Lower lobe of right lung (tissue), 2 donors: ENCODE measurements around the gene PCSK6. TPM values are rescaled to one million over a fixed set of nuclear protein-coding genes. Genes with fewer than 3 reads are reported as not detected.
A peak's percentile ranks its signal among the peaks of the same experiment; 100 is the strongest.

Experiments
- ATAC-seq, 2 donors: fragments of 200-7000 bp; cut with Tn5 transposase; one replicate each; pipeline ENCODE4 v1.9.1; 2020 to 2022; ENCODE audit warnings: mild to moderate bottlenecking in 2 of 2, moderate library complexity in 2 of 2
- DNase-seq: peaks from one replicate; pipeline ENCODE4 v3.0.0-alpha.2; 2020
- H3K27ac ChIP-seq: fragments of 200-600 bp; one replicate; pipeline ENCODE4 v1.8.0; 2022
- H3K27me3 ChIP-seq: fragments of 200-600 bp; one replicate; pipeline ENCODE4 v1.8.0; 2022; ENCODE audit warnings: low read depth
- H3K36me3 ChIP-seq: fragments of 200-600 bp; one replicate; pipeline ENCODE4 v1.8.0; 2022; ENCODE audit warnings: mild to moderate bottlenecking
- H3K4me1 ChIP-seq: fragments of 200-600 bp; one replicate; pipeline ENCODE4 v1.8.0; 2022
- H3K4me3 ChIP-seq: fragments of 200-600 bp; one replicate; pipeline ENCODE4 v1.8.0; 2022; ENCODE audit warnings: mild to moderate bottlenecking
- H3K9me3 ChIP-seq: fragments of 200-600 bp; one replicate; pipeline ENCODE4 v1.8.0; 2022
- intact Hi-C: fragments of 100-400 bp; cut with DNase I; formaldehyde crosslinking; loops from one replicate; pipeline ENCODE4 v1.11.0; 2022
- total RNA-seq: library from RNA; stranded (reverse); fragmentation: NEBNext Ultra II Directional; extraction: Animal tissue kit (Norgen Biotek cat#: 25700); gene quantifications from one replicate; pipeline ENCODE4 v1.2.1, GENCODE V29; 2021
- TF ChIP-seq, protein P1 (sequence below): fragments of 200-600 bp; IDR thresholded peaks from one replicate; pipeline ENCODE4 v1.8.0; 2022; ENCODE audit warnings: antibody characterized with exemption, mild to moderate bottlenecking
- donor health status: DM: no; HTN: yes; CAD: no; lungs with severe emphysema.

Gene PCSK6
- total RNA-seq, 1 donor from 2014 or later, result 12.3 TPM

DNA sequence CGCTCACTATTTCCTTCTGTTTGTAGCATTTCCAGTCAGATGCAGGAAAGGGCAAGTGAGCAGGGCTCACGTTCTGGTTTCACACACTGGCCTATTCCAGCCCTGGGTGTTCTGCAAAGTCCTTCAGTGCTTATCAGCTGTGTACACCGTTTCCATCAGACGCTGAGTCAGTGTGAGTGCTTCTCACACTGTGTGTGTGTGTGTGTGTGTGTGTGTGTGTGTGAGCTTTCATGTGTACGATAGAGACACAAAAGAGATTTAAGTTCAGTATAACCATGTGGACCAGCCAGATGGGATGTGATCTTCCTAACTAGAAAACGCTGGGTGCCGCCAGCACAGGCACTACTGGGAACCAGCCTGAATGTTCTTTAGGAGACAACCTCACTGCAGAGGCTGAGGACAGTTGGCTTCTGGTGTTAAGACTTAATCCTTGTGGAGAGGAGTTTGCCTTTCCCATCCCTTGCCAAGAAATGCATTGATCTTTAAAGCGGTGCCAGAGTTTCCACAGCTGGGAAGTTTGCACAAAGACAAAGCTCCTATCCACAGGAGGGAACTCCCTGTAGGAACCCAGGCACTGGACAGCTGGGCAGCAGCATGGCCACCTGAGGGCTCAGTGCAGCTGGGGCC lies 233.8 kb downstream of the PCSK6 start:
- Histone ChIP-seq H3K27ac (no peak overlapping the region), H3K9me3 (no peaks in the 10 kb centered on the region), H3K27me3 (no peaks in the 10 kb centered on the region), H3K4me3 (no peak overlapping the region), H3K4me1 (peaks cover 18% of the 10 kb centered on the region), H3K36me3 (no peaks in the 10 kb centered on the region)
- TF ChIP-seq, protein P1, sequence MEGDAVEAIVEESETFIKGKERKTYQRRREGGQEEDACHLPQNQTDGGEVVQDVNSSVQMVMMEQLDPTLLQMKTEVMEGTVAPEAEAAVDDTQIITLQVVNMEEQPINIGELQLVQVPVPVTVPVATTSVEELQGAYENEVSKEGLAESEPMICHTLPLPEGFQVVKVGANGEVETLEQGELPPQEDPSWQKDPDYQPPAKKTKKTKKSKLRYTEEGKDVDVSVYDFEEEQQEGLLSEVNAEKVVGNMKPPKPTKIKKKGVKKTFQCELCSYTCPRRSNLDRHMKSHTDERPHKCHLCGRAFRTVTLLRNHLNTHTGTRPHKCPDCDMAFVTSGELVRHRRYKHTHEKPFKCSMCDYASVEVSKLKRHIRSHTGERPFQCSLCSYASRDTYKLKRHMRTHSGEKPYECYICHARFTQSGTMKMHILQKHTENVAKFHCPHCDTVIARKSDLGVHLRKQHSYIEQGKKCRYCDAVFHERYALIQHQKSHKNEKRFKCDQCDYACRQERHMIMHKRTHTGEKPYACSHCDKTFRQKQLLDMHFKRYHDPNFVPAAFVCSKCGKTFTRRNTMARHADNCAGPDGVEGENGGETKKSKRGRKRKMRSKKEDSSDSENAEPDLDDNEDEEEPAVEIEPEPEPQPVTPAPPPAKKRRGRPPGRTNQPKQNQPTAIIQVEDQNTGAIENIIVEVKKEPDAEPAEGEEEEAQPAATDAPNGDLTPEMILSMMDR, result no peak
- intact Hi-C loops, result loop anchor here (5.0 to 10.0 kb wide), 2 partner anchors 171 to 238 kb away; no protein-coding TSS in a partner anchor
- ATAC-seq, result peak in 1 of 2 donors; percentile 16
- no peak for DNase-seq

GRCh38 chr15:101255051-101255395 lies 234.5 kb downstream of the PCSK6 start:
- Histone ChIP-seq H3K4me3 (no peak overlapping the region), H3K36me3 (no peaks in the 10 kb centered on the region), H3K27ac (no peak overlapping the region), H3K4me1 (peaks cover 25% of the 10 kb centered on the region), H3K9me3 (no peaks in the 10 kb centered on the region), H3K27me3 (no peaks in the 10 kb centered on the region)
- intact Hi-C loops, result loop anchor here (5.0 to 10.0 kb wide), 2 partner anchors 170 to 238 kb away; no protein-coding TSS in a partner anchor
- ATAC-seq, result no peak
- TF ChIP-seq, protein P1, result no peak
- DNase-seq, result no peak

DNA sequence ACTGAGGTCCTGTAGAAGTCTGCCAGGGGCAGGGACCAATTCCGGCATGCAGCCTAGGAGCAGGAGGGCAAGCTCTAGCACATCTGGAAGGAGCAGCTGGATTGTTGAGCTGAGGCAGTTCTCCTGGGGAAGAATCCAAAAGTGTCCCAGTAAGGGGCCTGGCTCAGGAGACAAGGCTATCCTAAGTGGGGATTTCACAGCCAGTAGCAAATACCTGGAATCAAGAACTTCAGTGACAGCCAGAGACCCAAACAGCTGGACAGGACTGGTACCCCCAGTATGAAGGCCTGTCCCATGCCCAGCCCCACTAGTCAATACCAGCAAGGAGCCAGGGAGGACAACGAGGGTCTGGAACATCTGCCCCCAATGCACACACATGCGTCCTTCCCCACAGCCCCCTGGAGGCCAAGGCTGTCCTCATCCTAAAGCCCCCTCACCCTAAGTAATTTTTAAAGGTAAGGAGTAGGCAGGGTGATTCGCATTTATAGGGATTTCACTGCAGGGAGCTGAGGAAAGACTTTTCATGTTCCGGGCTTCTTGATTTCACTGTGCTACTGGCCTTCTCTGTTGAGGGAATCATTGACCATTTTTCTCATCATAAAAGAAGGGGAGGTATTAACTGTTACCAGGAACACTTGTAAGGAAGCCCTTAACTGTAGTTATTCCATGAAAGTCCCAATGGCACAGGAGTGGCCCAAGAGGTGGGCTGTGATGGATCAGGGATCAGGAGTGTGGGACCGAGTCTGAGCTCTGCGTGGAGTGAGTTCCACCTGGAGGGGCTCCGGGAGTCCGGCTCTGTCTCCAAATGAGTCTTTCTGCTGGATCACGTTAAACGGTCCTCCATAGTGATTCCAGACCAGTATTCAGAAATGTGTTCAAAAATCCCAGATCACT lies 235.1 kb downstream of the PCSK6 start:
- Histone ChIP-seq H3K4me1 (peaks cover 30% of the 10 kb centered on the region), H3K9me3 (no peaks in the 10 kb centered on the region), H3K27ac (no peak overlapping the region), H3K4me3 (no peak overlapping the region), H3K27me3 (no peaks in the 10 kb centered on the region), H3K36me3 (no peaks in the 10 kb centered on the region)
- DNase-seq (no peak), ATAC-seq (no peak)
- intact Hi-C loops, result loop anchor here (5.0 to 10.0 kb wide), 2 partner anchors 170 to 237 kb away; no protein-coding TSS in a partner anchor
- TF ChIP-seq, protein P1, result no peak

Other genes with a start within 250 kb of the PCSK6 start
- 25.6 TPM for gene CHSY1, start 237.7 kb downstream of the PCSK6 start, total RNA-seq
- 64.5 TPM for gene SELENOS, start 212.2 kb downstream of the PCSK6 start, total RNA-seq
- gene SNRPA1, start 194.5 kb downstream of the PCSK6 start, total RNA-seq, result 35.4 TPM
- gene TM2D3, start 162.7 kb upstream of the PCSK6 start, total RNA-seq, result 49.2 TPM
- 11.7 TPM for gene TARS3, start 234.8 kb upstream of the PCSK6 start, total RNA-seq